HG02973 (cell line): ENCODE data around the gene CDH10.

Experiments used
- ATAC-seq: cut with Tn5 transposase; IDR thresholded peaks from one replicate; pipeline ENCODE4 v1.9.1; 2021; ENCODE audit warnings: moderate library complexity; ENCODE audit not compliant: unreplicated experiment

The CDH10 gene

GRCh38 chr5:24487368-24488229 lies 157.2 kb downstream of the CDH10 start:
- no peak for ATAC-seq

- no peak for ATAC-seq
These were observed 163.8 kb downstream of the CDH10 start for GRCh38 chr5:24480952-24481351.

GRCh38 chr5:24477958-24478357 lies 166.8 kb downstream of the CDH10 start:
- no peak for ATAC-seq

GRCh38 chr5:24475101-24475500 lies 169.7 kb downstream of the CDH10 start:
- no peak for ATAC-seq

GRCh38 chr5:24474685-24475084 lies 170.1 kb downstream of the CDH10 start:
- no peak for ATAC-seq

GRCh38 chr5:24472518-24472917 lies 172.3 kb downstream of the CDH10 start:
- no peak for ATAC-seq

- ATAC-seq: no peak
These were observed 200.4 kb downstream of the CDH10 start for GRCh38 chr5:24444414-24444813.

- ATAC-seq: no peak
These were observed 205.3 kb downstream of the CDH10 start for GRCh38 chr5:24439465-24439864.
